Measurements from ENCODE around the gene RPL10.
A peak's percentile ranks its signal among the peaks of the same experiment; 100 is the strongest.

Gene RPL10

DNA sequence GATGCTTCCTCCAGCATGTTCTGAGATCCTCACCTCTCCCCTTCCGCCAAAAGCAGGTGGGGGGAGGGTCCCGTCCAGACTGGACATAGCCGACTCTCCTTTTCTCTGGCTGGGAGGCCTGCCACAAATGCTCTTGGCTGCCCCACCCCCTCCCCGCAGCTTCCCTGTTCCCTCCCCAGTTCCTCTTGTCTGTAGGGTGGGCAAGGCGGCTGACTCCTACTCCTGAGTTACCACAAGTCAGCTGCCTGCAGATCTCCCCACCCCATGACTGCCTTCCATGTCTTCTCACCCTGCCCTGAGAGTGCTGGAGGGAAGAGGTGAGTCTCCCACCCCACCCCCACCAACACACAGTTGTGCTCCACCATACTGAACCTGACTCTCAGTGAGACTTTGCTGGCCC lies 33.2 kb downstream of the RPL10 start:
- DNase-seq: no peak

DNA sequence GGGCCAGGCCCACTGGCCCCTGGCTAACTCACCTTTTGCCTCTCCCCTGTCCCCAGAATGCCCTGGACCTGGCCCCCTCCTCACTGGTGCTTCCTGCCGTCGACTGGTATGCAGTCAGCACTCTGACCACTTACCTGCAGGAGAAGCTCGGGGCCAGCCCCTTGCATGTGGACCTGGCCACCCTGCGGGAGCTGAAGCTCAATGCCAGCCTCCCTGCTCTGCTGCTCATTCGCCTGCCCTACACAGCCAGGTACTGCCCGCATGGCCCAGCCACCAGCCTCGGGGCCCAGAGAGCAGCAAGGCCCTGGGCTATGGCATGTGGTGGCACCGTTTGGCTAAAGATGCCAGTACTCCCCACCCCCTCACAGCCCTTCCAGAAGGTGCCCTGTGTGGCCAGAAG lies 34.0 kb downstream of the RPL10 start:
- DNase-seq: no peak

DNA sequence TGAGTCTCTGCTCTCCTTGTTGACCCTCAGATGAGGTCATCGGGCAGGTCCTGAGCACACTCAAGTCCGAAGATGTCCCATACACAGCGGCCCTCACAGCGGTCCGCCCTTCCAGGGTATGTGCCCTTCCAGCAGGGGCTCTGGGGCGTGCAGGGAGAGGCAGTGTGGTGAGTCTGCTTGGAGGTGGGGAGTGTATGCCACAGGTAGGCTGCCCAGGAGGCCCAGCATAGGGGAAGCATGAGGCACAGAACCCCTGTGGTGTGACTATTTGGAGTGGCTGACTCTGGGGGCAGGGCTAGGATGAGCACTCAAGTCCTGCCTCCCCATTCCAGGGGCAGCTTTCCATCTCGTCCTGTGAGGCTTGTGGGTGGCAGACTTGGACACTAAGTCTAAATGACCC lies 35.4 kb downstream of the RPL10 start:
- no peak for DNase-seq

DNA sequence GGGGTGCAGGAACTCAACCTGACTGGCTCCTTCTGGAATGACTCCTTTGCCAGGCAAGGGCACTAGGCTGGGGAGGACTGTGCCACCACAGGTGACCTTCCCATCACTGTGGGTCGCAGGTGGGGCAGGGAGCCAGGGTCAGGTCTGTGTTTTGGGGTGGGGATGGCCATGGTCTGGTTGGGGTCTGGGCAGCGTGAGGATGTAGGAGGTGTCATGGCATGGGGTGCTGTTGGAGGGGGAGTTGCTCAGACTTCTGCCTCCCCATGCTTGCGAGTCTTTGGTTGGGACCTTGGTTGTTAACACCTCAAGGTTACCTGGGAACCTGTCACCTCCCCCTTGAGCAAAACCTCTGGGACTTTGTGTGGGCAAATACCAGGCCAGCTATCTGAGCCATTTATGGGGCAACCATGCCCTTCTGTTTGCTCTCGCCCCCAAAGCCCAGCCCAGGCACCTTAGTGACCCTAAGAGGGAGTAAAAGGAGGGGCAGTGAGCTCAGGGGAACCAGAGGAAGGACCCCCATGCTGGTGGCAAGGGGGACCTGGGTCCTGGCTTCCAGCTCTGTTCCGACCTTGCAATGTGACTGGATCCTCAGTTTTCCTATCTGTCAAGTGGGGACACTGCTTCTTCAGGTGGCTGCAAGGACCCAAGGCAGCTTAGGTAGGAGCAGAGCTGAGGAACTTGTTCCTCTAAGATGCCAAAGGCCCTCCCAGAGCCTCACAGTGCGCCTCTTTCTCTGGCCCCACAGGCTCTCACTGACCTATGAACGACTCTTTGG lies 36.4 kb downstream of the RPL10 start:
- DNase-seq: no peak

DNA sequence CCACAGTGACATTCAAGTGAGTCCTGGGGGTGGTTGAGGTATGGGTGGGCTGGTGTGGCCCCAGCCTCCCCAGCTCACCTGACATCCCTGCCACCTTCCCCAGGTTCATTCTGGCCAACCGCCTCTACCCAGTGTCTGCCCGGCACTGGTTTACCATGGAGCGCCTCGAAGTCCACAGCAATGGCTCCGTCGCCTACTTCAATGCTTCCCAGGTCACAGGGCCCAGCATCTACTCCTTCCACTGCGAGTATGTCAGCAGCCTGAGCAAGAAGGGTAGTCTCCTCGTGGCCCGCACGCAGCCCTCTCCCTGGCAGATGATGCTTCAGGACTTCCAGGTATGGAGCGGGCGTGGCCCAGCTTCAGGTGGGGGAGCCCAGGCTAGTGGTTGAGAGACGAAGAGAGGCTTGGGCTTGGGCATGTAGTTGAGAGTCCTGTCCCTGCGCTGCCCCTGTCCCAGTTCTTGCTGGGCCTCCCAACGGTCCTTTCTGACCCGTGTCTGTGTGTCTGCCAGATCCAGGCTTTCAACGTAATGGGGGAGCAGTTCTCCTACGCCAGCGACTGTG lies 37.1 kb downstream of the RPL10 start:
- no peak for DNase-seq

DNA sequence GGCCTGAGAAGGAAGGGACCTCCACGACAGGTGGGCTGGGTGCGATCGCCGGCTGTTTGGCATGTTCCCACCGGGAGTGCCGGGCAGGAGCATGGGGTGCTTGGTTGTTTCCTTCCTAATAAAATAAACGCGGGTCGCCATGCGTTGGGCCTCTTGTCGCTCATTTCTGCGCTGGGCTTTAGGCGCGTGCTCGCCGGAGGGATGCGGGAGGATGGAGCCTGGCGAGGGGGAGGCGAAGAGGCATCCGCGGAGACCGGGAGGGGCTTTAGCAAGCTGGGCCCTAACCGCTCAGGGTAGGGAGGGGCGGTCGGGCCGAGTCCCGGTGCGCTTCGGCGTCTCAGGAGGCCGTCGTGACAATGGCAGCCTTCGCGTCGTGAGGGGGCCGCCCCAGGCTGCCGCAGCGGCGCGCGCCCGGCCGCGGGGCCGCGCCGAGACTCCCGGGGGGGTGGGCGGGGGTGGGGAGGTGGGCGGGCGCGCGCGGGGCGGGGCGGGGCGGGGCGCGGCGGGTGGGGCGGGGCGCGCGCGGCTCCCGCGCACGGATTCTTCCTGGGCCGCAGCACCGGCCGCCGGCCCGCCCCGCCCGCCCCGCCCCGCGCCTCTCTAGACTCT lies 38.3 kb downstream of the RPL10 start:
- DNase-seq: no peak

DNA sequence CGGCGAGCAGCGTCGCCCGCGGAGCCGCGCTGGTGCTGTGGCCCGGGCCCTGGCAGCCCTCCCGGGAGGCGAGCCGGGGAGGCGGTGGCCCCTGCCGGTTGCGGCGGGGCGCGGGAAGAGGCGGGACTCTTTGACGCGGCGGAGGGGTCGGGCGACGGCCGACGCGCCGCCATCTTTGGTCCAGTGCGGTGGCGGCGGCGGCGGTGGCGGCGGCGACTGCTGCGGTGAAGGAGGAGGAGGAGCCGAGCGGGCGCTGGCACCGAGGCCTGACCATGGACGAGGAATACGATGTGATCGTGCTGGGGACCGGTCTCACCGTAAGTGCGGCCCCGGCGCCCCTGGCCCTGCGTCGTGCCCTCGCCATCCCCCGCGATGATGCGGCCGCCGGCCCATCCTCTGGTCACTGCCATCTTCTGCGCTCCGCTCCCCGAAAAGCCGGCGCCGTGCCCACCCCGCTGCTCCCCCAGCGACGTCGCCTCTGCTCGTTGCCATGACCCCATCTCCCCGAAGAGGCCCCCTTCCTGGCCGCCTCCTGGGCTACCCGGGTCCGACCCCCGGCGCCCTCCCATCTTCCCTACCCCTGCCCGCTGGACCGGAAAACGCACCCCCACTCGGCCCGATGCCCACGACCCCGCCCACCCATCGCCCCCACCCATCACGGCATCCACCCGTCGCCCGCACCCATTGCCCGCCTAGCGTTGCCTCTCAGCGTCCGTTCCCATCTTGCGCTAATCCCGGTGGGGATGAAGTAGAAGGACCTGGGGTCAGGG lies 39.0 kb downstream of the RPL10 start, which contains the start of gene GDI1:
Gene GDI1 (plus strand): TSS at position 172 of the 770 bp plus-strand sequence. CDS start 101 bp downstream, at position 273.
- no peak for DNase-seq

DNA sequence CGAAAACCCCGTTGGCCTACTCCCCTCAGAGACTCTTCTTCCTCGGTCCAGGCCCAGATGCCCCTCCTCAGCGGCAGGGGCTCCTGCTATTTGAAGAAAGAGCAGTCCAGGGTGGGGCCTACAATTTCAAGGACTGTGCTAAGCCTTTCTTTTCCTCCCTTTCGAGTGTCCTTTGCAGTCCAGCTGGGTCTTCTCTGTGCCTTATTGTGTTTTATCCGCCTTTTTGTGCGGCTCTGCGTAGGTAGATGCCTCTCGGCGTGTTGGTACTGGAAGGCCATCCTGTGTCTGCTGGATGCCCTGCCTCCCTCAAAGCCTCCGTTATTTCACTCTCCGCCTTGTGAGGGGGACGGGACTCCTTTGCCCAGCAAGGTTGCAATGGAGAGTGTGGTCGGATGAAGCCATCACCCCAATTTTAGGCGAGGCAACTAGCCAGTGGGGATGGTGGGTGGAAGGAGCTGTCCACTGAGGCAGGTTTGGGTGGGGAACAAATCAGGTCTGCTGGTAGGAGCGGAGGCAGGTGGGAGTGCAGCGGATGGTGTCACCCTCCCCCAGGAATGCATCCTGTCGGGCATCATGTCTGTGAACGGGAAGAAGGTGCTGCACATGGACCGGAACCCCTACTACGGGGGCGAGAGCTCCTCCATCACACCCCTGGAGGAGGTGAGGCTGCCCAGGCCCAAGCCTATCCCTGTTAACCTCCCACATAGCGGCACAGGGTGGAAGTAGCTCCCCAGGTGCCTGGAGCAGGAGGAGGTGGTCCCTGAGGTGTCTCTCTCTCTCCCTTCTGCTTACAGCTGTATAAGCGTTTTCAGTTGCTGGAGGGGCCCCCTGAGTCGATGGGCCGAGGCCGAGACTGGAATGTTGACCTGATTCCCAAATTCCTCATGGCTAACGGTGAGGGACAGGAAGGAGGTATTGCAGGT lies 40.1 kb downstream of the RPL10 start:
- no peak for DNase-seq

DNA sequence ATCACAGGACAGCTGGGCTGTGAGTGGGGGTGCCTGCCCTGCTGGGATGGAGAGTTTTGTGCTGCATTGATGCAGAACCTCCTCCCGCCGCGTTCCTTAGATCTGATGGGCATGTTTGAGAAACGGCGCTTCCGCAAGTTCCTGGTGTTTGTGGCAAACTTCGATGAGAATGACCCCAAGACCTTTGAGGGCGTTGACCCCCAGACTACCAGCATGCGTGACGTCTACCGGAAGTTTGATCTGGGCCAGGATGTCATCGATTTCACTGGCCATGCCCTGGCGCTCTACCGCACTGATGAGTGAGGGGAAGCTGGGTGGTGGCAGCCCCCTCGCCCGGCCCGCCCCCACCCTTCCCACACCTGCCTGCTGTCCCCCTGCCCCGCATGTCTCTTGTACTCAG lies 41.7 kb downstream of the RPL10 start:
- no peak for DNase-seq

DNA sequence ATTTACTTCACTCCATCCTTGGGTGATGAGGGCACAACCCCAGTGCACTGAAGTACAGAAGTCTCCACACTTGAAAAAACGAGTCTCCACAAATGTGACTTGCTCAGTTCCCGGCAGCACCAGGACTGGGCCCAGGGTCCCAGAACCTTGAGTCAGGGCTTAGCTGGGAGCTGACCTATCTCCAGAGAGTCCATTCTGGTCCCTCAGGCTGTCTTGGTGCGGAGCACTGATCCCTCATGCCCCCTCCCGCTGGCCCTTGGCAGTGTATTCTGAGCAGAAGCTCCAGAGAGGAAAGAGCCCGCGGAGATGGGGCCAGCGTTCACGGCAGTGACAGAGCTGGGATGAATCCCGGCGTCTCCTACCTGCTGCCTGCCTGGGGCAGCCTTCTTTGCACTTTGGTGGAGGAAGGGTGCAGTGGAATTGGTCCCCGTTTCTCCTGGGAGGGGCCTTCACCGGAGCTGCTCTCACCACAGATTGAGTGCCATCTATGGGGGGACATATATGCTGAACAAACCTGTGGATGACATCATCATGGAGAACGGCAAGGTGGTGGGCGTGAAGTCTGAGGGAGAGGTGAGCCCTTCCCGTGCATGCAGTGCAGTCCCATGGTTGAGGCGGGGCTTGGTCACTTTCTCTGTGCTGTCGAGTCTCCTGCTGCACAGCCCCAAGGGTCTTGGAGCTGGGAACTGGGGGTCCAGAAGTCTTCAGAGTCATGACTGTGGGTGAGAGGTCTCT lies 42.6 kb downstream of the RPL10 start:
- no peak for DNase-seq

DNA sequence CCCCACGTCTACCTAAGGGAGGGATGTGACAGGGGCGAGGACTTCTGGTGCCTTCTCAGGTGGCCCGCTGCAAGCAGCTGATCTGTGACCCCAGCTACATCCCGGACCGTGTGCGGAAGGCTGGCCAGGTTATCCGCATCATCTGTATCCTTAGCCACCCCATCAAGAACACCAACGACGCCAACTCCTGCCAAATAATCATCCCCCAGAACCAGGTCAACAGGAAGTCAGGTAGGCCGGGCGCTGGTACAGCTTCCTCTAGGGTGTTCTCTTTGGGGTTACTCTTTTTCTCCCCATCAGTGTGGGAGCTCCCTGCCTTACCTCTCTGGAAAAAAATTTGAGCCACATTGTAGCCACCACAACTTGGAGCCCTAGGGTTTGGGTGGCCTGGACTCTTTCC lies 43.4 kb downstream of the RPL10 start:
- no peak for DNase-seq

DNA sequence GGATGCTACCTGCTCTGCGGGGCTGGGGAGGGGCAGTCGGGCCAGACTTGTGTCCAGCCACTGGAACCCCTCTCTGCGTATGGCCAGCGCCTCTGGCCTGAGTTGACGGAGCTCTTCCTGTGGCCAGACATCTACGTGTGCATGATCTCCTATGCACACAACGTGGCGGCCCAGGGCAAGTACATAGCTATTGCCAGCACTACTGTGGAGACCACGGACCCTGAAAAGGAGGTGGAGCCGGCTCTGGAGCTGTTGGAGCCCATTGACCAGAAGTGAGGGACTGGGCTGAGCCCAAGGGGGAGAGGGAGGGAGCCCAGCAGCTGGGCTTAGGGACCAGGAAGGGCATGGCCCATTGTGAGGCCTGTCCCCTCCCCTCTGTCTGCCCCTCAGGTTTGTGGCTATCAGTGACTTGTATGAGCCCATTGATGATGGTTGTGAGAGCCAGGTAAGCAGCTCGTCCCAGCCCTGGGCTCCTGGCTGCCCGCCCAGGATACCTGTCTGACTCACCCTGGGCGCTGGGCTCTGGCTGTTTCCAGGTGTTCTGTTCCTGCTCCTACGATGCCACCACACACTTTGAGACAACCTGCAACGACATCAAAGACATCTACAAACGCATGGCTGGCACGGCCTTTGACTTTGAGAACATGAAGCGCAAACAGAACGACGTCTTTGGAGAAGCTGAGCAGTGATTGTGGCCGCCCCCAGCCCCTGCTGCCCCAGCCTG lies 44.0 kb downstream of the RPL10 start:
- DNase-seq: no peak

DNA sequence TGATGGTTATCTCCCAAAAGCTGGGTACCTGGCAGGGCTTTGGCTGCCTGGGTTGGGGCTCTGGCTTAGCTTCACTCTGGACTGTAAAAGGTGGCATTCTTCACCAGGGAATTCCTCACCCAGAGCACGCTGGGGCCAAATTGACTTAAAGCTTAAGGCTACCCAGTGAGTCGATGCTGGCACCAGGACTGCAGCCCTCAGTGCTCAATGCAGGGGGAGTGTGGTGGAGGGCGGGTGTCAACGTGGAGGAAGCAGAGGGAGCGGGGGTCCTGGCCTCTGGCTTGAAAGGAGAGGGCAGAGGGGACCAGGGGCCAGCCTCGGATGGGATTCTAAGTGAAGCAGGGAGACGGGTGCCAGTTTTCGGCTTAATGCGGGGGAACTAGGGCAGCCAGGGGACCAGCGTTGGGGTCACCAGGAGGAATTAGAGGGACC lies 45.3 kb downstream of the RPL10 start:
- DNase-seq: no peak

DNA sequence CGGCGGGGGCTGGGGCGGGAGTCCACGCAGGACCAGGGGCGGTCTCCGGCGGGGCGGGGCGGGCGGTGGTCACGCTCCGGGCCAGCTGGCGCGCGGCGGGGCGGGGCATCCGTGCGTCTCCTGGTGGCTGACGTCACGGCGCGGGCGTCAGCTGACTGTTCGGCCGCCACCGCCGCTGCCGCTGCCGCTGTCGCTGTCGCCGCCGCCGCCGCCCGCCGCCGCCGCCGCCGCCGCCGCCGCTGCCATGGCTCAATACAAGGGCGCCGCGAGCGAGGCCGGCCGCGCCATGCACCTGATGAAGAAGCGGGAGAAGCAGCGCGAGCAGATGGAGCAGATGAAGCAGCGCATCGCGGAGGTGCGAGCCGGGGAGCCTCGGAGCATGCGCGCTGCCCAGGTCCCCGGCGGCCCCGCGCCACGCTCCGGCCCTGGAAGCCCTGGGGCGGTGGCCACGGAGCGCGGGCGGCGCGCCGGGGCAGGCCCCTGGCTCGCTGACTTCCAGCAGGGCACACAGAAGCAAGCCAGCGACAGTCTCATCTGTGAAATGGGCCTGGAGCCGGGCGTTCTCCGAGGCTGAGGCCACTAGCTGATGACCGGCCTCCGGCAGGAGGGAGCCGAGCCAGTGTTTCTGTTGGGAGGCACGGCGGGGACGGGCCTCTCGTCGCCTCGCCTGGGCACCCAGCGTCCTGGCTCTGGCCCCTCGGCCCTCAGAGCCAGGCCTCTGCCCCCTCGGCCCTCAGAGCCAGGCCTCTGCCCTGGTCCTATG lies 46.0 kb downstream of the RPL10 start, which contains the start of gene FAM50A:
Gene FAM50A (plus strand): TSS at position 150 of the 763 bp plus-strand sequence. CDS start 95 bp downstream, at position 245.
- DNase-seq: peak; percentile 18

DNA sequence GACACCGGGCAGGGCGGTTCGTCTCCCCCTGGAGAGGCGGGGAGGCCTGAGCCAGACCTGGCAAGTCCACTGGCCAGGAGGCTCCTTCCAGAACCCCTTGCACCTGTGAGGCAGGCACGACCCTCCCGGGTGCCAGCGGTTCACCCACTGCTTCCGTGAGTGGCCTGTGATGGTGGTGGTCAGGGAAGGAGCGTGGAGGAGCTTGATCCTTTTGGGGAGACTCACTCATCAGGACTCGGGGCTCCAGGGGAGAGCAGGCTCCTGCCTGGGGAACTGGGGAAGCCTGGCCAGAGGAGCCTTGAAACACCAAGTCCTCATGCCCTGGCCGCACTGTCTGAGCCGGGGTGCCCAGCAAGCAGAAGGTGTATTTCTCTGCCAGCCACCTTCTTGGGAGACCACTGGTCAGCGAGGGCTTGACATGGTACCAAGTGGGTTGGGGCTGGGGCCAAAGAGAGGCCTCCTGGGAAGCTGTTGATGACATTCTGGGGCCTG lies 46.6 kb downstream of the RPL10 start:
- DNase-seq: no peak

DNA sequence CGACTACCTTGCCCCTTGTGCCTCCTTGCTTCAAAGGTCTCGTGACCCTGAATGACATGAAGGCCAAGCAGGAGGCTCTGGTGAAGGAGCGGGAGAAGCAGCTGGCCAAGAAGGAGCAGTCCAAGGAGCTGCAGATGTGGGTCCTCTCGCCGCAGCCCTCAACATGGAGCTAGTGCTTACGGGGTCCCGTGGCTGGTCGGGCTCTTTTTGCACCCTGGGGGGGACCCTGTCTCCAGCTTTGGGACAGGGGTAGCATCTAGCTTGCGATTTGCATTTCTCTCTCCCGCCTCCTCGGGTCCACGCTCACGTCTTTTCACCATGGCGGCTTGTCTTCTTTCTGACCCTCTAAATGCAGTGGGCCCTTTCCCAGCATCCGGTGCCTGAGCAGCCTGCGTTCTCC lies 47.6 kb downstream of the RPL10 start:
- no peak for DNase-seq

DNA sequence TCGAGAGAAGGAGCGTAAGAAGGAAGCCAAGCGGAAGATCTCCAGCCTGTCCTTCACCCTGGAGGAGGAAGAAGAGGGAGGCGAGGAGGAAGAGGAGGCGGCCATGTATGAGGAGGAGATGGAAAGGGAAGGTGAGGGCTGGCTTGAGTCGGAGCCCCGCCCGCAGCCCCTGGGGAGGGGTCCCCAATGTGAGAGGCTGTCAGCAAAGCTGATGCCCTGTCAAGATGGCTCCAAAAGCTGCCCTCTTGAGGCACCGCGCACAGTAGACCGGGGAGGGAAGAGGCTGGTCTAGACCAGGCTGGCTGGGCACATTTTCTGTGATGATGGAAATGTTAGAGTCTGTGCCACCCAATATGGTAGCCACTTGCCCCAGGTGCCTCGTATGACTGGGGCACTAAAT lies 48.3 kb downstream of the RPL10 start:
- DNase-seq: no peak

DNA sequence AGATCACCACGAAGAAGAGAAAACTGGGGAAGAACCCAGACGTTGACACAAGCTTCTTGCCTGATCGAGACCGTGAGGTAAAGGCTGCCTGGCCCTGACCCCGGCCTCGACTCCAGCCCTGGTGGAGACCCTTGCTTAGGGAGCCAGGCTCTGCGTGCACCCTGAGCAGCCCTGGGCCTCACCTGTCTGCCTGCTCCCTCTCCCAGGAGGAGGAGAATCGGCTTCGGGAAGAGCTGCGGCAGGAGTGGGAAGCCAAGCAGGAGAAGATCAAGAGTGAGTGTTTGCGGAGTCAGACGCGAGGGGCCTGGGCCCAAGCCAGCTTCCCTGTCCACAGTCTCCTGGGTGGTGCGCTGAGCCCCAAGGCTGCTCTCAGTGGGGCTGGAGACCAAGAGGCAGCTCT lies 50.3 kb downstream of the RPL10 start:
- no peak for DNase-seq

DNA sequence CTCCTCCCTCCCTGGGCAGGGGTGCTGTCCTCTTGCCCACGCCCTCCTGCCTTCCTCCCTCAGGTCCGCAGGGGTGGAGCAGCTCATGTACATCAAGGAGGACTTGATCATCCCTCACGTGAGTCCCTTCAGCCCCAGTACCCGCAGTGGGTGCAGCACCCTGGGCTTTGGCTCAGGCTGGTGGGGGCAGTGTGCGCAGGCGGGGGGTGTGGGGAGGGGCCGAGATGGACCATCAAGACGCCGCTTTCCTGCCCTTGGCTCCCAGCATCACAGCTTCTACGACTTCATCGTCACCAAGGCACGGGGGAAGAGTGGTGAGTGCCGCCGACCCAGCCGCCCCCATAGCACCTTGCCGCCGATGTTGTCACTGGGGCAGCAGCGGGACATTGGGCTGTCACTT lies 51.4 kb downstream of the RPL10 start:
- DNase-seq: no peak

DNA sequence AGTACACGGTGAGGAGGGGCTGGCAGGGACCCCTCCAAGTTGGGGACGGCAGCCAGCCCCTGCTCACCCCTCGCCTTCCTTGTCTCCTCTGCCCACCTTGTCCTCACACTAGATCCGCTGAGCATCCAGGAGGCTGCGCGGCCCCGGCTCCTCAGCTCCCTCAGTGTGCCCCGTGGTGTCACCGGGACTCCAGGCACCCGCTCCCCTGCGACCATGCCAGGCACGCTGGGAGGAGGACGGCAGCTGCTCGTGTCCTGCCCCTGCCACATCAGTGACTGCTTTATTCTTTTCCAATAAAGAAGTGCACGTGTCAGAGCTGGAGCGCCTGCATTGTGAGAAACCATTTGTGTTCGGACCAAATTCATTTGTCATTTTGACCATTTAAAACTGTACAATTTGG lies 52.1 kb downstream of the RPL10 start:
- DNase-seq: no peak
